Measurements from ENCODE around the gene RNF220.
A peak's percentile ranks its signal among the peaks of the same experiment; 100 is the strongest.

RNF220 gene

DNA sequence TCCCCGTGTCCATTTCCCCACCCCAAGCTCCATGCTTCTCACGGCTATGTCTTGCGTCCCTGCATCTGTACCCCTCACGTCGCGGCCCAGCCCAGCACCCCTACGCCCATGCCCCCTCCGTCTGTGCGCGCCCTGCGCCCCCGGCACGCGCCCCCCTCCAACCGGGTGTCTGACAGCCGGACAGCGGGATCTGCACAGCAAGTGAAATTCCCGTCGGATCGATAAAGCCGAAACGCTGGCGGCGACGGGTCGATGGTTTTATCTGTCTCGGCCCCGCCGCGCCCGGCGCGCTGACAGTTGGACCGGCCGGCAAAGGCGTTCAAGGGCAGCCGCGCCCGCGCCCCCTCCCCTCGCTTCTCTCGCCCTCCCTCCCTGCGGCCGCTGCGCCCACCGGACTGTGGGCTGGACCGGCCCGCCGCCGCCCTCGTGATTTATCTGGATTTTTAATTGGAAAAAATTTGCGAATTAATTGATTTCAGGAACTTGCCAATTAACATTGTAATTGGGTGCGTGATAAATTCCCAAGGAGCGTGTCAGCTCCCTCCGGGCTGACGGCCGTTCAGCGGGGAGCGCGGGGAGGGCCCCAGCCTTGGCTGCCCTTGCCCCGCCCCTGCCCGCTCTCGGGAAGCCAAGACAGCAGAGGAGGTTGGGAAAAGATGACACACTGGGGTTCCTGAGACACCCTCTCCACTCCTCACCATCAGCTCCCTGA, 212.1 kb downstream of the RNF220 start:
- DNase-seq: no peak

DNA sequence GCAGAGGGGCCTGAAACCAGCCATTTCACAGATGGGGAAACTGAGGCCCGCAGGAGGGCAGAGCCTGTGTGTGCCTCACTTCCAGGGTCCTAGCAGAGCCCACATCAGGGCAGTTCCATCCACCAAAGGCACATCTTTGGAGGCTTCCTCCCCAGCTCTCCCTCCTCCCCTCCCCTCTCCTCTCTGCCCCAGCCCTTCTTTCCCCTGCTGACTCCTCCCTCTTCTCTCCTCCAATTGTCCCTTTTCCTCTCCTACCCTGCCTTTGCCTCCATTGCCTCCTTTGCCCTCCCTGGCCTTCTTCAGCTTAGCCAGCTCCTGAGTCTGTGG, 212.6 kb downstream of the RNF220 start:
- no peak for DNase-seq

DNA sequence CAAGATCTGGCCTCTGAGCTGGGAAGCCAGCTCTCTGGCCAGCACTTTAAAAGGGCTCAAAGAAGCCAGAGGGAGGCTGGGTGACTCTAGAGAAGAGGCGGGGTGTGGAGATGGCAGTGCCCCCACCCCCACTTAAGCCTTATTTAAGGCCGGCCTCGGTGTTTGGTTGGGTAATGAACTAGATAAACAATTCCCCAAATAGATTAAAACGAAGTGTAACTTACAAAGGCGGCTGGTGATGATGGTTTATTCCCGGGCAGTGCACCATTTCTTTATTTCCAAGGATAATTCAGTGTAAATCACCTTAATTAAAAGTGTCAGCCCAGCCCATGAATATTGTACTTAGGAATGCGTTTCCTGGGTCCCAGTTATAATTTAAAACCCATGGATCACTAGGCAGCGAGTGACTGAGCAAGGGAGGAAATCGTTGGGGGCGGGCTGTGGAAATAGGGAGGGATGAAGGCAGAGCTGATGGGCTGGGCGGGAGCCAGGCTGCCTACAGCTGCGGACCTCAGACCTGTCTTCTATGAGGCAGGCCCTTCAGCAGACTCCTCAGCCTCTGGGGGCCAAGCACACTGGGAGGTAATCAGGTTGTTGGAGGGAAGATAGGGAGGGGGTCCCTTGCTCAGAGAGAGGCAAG, 214.3 kb downstream of the RNF220 start:
- no peak for DNase-seq

DNA sequence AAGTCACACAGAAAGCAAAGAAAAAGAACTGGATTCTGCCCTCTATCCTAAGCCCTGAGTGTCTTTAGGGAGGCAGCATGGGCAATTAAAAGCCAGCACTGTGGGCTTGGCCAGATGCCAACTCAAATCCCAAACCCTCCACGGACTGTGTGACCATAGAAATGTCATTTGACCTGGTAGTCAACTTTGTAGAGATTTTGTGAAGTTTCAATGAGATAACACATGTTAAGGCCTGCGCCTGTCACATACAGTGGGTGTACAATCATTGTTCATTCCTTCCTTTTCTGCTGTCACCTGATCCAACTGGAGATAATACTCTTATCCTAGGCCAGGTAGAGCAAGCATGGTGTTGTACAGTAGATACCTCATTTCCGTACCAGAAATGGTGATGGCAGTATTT, 215.0 kb downstream of the RNF220 start:
- no peak for DNase-seq

DNA sequence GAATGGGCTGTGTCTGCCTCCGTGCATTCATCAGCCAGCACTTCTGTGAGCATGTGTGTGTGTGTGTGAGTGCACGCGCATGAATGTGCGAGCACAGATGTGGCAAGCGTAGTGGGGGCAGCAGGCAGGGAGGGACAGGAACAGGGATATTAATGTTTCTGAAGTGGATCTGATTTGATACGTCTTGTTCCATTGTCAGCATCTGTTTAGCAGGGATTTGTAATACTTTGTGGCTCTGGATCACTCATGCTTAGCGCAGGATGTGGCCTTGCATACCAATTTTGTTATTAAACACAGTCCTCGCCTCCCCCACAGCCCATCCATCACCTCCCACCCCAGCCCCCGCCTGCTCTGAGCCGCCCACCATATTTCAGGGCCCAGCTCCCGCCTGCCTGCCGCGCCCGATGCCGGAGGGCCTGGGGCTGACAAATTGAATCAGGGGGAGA, 216.8 kb downstream of the RNF220 start:
- DNase-seq: no peak

DNA sequence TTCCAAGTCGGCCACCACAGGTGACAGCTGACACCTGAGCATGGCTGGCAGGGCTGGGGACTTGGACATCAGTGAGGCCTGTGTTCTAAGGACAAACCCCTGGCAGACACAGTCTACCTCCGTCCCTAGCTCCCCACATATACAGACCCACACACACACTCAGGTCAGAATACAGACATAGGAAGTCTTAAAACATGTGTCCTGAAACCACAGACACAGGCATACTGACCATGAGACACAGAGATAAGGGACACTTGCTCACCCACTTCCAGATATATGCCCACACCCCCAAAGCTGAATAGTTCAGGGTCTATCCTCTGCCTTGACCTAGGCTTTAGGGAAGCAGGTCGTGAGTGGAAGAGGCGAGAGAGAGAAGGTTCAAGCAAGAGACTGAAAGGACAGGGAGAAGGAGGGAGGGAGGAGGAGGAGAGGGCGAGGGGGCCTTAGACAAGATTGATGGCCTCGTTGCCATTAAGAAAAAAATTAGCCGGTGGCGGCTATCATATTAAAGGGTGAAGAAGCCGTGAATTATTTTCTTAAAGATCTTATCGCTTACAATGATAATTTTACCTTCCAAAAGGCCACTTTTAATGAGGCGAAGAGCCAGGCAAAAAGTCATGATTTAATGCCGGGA, 219.3 kb downstream of the RNF220 start:
- DNase-seq: no peak

DNA sequence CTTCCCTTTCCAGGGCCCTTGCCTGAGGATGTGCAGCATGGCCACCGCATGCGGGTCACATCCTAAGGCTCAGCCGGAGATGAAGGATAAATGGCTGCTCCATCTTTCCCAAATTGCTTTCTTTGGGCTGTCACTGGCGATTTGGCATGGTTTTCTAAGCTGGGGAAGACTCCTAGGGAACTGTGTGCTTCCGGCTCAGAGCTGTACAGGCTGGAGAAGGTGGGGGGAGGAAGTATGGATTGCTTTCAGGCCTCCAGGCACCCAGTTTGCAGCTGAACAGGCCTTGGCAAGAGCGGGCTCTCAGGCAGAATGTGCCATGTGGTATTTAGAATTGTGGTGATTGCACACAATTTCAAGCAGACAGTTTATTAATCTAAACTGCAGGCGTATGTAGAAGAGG, 220.3 kb downstream of the RNF220 start:
- DNase-seq: no peak

DNA sequence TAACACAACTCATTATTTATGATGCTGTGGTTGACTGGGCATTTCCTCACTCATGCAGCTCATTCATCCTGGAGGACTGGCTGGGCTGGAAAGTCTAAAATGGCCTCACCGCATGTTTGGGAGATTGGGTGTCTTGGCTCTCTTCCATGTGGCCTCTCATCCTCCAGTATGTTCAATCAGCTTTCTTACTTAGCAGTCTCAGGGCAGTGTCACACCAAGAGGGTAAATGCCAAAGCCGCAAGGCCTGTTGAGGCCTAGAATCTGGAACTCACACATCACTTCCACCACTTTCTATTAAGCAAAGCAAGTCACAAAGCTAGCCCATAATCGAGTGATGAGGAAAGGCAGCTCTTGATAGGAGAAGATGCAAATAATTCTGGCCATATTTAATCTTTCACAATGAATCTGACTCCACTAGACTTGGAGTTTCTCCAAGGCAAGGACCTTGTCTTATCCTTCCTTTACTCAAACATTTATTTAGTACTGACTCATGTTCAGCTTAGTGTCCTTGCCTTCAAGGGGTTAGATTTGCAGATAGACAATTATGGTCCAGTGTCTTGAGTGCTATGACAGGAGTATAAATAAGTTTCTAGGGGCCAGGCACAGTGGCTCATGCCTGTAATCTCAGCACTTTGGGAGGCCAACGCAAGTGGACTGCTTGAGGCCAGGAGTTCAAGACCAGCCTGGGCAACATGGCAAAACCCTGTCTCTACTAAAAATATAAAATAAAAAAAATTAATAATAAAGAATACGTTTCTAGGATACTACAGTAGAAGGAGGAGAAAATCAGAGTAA, 224.1 kb downstream of the RNF220 start:
- no peak for DNase-seq

DNA sequence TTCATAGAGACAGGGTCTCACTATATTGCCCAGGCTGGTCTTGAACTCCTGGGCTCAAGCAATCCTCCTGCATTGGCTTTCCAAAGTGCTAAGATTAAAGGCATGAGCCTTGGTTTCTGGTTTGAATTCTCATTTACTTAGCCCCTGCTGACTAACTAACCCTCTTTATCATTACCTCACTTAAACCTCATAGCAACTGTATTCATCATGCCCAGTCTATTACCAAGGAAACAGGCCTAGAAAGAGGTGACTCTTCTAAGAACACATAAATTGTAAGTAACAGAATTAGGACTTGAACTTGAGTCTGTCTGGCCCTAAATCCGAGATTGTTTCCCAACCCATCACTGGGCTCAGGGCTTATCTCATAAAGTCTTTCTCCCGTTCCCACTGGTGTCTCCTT, 225.1 kb downstream of the RNF220 start:
- no peak for DNase-seq

DNA sequence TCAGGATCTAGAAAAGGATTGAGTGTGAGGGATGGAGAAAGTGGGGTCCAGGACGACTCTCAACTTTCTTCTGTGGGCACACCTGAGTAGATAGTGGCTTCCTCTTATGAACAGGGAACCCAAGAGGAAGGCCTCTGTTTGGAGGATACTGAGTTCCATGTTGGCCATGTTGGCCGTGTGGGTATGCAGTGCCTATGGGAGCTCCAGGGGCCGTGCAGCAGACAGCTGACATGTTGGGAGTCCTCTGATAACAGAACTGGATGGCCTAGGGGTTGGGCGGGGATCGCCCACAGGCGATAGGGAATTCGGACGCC, 226.2 kb downstream of the RNF220 start:
- no peak for DNase-seq

DNA sequence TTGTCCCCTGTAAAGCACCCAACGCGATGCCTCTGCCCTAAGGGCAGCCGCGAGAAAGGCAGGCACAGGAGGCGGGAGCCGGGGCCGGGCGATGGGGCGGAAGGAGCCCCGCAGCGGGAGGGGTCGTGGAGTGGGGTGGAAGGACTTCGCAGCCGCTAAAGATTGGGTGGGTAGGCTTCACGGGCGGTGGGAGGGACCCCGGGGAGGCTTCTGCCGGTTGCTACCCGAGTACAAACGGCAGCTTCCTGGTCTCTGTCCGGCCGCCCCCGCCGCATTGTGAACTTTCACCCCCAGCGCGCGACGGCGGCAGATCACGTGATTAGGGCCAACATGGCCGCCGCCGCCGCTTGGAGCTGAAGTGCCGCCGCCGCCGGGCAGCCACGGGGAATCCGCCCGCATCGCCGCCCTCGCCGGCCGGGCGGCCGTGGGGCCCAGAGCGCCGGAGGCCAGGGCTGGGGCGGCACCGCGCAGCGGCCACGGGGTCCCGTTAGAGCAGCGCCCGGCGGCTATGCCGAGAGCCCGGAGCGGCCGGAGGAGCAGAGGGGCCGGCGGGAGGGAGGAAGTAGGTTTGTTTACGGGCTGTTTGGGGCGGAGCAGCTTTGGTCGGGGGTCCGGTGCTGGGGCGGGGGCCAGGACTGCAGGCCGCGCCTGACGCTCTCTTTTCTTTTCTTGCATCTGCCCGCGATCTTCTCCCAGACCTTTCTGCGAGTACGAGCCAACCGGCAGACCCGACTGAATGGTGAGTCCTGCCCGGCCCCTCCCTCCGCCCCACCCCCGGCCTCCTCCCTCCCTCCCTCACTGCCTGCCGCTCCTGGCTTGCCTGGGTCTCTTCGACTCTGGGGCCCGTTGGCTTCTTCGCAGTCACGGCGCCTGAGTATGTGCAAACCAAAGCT, 226.8 kb downstream of the RNF220 start:
- DNase-seq: peak in 1 of 2 experiments; percentile 33

DNA sequence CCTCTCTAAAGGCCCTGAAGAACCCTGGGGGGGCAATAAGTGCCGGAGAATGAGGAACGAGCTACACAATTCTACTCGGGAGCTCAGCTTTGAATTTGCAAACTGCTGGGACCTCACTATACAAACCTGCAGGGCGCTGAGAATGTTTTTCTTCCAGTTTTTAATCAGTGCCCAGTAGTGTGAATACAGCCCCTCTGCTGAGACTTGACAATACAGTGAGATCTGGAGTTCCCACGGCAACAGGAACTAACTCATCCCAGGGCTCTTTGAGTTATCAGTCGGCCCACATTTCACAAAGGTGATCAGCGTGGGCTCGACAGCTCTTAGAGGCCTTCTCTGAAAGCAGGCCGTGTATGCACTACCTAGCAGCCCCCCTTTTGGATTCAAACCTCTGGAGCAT, 227.5 kb downstream of the RNF220 start:
- no peak for DNase-seq

DNA sequence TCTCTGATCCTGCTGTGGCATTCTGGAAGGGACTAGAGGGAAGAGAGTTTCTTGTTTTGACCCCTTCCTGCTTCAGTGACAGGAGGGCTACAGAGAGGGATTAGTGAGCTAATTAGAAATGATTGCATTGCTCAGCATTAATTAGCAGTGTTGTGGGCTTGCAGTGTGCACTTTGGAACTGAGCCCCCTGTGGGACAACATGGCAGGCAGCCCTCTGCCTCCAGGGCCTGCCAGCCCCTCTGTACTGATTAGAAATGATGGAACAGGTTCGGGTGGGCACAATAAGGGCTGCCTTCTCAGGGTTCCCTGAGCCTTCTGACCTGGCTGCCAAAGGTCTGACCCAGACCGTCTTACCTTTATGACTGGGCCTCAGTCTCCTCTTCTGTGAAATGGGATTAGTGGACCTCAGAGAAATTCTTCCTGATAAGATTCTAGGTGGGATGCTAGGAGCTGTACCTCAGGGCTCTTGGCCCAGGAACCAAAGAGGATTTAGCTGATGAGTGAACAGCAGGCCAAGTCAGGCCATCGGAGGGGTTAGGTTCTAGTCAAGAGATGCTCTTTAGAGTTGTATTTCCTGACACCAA, 229.6 kb downstream of the RNF220 start:
- DNase-seq: no peak

DNA sequence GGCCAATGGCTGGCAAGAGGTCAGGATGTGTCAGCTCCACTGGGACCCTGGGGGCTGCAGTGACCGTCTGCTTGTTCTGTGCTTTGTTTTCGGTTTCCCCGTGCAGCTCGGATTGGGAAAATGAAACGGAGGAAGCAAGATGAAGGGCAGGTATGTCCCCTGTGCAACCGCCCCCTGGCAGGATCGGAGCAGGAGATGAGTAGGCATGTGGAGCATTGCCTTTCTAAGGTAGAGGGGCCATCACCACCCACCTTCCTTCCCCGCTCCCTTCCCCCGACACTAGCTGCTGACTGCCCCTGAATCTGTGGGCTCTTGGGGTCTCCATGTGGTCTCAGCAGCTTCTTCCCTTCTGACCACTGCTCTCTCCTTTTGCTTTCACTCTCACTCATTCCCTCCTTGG, 230.4 kb downstream of the RNF220 start:
- DNase-seq: no peak

DNA sequence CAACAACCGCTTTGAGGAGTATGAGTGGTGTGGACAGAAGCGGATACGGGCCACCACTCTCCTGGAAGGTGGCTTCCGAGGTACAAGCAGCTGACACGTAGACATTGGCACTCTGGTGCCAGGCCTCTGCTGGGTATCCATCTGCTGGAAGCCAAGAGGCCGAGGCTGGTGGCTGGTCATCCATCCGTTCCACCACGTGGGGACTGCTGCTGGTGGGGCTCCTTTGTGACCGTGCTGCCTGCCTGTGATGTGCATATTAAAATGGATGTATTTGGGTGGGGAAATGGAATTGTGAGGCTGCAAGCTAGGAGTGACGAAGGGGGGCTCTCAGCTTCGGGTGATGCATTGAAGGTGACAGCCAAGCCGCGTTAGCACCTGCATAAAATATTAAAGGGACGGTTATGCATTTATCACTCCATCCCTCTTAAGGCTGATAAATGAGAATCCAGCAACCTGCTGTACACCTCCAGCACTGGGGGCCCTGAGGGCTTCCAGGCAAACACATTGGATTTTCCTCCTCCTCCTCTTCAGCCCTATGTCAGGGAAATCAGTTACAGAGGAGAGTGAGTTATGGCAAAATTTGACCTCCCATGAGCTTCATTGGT, 231.1 kb downstream of the RNF220 start:
- no peak for DNase-seq

DNA sequence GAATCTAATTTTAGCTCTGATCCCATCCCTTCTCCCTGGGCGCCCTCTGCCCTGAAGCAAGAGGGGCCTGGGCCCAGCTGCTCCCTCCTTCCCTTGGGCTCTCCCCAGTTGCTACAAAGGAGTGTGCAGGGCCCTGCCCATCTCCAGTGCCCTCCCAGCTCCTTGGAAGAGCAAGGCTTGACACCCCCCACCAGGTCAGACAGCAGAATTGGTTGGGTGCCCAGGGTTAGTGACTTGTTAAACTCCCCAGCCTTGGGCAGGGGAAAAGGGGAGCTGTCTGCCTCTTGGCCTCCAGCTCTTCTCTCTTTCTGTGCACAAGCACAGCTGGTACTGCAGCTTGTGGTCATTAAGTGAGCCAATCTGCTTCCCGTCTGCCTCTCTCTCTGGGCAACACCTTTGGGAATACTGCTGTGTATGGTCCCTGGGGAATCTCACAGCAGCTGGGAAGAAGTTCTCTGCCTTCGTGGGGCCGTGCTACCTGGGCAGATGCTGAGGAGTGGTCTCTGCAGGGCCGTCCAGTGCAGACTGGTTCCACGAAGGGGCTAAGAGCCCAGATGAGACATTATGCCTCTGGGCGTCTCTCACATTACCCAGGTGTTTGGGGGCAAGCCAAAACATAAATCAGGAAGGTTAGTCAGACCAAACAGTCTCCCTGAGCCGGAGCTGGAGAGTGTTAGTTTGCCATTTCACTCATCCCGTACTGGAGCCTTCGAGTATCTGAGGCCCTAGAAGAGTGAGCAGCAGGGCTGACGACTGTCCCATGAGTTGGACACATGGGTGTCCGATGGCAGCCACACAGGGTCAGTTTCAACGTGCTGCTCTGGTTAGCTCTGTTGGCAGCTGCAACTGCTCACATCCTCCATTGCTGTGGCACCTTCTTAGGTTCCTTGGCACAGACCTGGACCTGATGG, 231.9 kb downstream of the RNF220 start:
- DNase-seq: no peak

DNA sequence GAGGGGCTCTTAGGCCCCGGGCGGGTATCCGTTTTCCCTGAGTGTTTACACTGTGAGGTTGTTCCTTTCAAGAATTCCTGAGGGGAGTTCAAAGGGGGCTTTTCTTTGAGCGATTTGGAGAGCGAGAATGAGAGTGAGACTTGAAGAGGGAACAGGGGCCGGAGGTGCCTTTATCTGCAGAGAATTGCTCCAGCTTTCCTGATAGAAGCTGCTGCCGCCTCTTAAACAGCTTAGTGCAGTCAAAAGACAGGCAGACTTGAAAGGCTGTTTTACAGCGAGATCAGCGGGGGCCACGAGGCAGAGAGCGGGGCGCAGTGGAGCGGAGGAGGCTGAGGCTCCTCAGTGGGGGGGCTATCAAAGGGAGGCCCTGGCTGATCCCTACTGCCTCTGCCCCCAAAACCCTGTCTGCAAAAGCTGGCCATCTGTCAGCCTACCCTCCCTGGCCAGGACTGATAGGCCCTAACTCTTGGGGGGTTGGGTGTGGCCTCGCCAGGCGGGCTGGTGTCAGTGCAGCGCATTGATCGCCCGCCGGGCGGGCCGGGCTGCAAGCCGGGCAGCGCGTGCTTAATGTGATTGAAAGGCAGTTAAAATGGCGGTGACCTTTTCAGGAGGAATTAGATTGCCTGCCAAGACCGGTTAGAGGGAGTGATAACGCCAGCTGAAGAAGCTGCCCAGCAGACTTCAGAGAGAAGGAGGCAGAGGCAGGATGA, 232.8 kb downstream of the RNF220 start:
- DNase-seq: no peak

DNA sequence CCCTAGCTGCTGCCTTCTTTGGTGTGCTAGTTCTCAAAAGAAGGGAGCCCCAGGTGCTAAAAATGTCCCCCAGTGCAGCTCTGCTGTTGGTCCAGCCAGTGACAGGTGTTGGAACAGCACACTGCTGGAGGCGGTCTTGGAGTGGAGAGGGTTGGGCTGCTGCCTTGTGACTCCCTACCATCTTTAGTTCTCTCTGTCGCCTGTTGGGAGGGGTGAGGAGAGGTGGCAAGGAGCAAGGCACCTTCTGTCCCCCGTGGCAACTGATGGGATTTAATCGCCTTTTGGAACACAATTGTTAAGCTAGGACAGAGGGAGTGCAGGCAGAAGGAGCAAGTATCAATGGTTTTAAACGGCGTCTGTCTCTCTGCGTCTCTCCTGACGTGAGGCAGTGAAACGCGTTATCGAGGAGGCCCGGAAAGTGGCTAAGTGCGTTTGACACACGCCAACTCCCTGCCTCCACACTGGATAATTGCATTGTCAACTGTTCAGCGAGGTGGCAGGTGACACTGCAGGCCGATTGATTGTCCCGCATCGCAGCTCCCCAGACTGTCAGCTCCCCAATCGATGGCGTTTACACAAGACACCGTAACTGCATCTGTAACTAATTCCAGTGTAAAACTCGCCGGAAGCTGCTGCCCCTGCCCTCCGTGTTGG, 235.3 kb downstream of the RNF220 start:
- DNase-seq: no peak

Data from cerebellar nuclear complex (tissue), 1 donor.